Hematopoietic multipotent progenitor cell treated with erythropoietin and hydrocortisone succinate and interleukin-3 and kit ligand, for 4 days (in vitro differentiated cells): ENCODE data around the gene OPN1SW.

ENCODE experiments used
- DNase-seq: peaks from one replicate; pipeline ENCODE4 v3.0.0-alpha.2; 2015

OPN1SW gene, protein sequence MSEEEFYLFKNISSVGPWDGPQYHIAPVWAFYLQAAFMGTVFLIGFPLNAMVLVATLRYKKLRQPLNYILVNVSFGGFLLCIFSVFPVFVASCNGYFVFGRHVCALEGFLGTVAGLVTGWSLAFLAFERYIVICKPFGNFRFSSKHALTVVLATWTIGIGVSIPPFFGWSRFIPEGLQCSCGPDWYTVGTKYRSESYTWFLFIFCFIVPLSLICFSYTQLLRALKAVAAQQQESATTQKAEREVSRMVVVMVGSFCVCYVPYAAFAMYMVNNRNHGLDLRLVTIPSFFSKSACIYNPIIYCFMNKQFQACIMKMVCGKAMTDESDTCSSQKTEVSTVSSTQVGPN

DNA sequence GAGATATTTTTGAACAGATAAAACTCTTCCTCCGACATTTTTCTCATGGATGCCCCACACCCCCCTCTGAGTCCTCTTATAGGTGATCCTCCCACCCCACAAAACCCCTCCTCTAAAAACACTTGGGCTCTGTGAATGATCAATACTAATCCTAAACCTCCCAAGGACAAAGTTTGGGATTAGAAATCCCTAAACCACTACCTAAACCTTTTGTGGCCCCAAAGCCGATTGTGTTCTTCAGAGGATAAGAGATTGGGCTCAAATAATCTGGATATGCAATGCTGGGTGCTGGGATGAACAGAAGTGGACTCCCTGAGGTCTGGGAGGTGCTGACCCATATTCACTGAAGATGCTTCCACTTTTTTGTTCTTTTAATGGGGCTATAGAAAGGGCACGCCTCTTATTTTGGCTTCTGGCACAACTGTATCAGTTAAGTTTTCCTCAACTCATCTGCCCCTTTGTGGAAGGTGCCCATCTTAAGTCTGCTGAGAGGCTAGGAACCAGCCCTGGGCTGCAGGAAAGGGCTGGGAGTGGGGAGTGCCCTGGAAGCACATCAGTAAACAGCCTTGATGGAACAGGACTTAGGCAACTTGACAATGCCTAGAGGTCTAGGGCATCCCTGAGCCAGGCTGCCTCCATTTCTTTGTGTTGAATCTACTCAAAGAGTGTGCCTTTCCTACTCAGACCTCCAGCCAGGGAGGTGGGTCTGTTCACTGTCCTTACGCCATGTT is at the start of gene OPN1SW:
OPN1SW (minus strand) TSS at position 51 of the 731 bp plus-strand sequence; CDS start at position 38, 13 bp downstream.
- DNase-seq = no peak

DNA sequence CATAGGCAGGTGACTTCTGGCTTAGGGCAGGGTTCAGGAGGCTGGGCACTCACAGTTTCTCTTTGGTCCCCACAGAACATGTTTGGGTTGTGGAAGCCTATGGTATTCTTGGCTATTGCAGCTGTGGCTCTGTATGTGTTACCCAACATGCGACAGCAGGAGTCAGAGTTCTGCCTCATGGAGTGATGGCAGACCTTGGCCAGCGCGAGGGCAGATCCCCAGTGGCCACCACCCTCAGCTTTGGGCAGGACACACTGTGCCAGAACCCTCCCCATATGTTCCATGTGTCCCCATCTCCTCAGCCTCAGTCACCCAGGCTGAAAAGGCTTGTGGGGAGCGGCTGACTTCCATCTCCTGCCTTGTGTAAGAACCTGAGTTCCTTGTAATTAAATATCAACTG is 46.1 kb upstream of the OPN1SW start:
- DNase-seq = no peak

DNA sequence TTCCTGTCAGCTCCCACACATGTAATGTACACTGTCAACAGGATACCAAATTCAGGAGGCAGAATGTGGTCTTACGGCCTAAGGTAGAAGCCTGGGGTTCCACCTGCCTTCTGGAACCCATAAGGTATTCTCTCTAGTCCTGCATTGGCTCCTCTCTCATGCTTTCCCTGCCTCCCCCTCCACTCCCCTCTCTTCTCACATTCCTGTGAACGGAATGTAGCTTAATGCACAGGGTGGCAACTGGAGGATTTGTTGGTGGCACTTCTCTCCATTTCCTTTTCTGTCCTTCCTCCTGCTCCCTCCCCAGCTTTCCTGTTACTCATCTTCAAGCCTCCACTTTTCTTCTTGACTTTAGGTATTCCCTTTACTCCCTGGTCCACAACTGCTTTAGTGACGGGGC is 43.1 kb upstream of the OPN1SW start:
- DNase-seq = no peak

DNA sequence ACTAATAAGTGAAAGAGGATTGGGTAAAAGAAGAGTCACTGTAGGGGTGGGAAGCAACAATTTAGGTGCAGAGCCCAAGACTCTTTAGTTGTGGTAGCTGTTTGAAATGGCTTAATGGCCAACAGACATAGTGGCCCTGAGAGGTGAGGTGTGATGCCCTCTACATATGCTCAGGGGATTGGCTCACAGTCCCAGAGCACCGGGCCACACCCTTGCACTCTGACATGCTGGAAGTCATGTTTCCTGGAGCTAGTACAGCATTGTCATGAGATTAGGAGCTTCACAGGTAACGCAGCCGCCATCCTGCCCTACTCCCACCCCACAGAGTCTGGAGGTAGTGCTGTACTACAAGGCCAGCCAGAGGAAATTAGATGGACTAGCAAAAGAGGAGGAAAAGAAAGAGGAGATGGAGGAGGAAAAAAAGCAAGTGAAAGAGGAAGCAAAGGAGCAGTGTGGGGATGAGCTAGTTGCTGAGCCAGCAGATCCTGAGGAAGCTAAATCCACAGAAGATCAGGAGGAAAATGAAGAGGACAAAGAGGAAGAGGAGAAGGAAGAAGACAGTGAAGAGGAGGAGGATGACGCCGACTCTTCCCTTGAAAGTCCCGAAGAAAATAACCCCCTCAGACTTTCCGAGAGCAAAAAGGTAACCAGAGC is 39.8 kb upstream of the OPN1SW start:
- DNase-seq = no peak

DNA sequence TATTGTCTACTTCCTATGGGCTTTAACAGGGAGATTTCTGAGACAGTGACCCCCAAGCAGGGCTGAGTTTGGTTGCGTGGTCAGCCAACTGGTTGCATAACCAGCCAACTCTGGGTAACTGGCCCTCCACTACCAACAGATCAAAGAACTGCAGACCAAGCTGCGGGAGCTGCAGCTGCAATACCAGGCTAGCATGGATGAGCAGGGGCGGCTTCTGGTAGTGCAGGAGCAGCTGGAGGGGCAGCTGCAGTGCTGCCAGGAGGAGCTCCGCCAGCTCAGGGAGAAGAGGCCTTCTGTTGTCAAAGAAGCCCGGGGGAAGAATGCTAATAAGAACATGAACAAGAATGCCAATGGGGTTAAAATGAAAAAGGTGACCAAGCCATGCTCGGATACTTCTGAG is 38.9 kb upstream of the OPN1SW start:
- no peak for DNase-seq

DNA sequence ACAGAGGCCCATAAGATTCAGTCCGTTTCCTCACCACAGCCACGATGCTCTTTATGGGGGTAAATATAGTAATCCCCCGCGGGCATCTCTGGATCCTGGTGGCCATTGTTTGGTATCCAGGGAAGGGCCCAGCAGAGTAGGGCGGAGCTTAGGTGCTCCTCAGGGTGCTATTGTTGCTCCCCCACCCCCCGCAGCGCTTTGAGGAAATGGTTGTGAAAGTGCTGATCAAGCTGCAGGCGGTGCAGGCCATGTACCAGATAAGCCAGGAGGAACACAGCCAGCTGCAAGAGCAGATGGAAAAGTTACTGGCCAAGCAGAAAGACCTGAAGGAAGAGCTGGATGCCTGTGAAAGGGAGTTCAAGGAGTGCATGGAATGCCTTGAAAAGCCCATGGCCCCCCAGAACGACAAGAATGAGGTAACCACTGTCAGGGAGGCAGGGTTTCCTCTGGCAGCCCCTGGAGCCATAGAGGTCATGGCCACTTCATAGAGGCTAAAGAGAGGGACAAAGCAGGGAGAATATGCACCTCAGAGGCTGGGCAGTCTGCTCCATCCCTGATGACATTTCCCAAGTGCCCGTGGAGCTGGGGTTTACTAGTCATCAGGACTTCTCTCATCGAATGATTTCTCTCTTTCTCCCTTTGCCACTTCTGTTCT is 37.0 kb upstream of the OPN1SW start:
- peak; percentile 80 for DNase-seq

DNA sequence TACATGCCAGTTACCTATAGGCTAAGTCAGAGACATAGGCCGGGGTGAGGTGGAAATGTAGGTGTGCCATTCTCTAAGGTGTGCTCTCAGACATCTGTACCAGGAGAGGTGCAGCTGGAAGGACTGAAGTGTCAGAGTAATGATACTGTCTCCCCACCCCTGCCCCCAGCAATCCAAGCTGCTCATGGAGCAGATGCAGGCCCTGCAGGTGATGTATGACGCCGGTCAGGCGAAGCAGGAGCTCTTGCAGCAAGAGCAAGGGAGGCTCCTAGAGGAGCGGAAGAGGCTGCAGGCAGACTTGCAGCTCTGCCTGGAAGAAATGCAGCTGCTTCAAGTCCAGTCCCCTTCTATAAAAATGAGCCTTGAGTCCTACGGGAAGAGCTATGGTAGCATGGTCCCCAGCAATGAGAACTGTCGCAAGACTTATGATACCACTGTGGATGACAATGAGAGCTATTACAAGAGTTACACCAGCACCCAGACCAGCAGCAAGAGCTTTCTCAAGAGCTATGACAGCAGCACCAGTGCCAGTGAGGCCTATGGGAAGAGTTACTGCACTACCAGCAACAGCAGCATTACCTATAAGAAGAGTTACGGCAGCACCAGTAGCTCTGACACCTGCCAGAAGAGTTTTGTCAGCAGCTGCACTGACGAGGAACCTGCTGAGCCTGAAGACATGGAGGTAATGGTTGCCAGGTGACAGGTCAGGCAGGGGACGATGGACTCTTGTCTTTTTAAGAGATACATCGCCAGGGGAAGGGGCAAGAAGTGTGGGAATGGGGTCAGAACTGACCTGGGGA is 36.2 kb upstream of the OPN1SW start:
- DNase-seq = no peak

DNA sequence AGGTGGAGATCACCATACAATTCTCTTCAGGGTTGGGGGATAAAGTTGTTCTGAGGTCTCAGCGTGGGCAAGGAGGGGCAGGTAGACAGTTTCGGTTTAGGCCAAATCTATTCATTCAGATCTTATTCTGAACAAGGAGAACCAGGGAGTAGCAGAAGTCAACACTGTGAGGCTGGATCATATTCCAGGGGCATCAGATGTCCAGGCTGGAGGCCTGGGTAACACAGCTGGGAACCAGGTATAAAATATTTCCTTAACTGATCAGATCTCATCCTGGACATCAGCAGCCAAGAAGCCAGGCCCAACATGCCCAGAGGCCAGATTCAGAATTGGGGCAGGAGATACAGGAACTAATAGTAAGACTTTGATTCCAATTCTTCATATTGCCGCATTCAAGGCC is 35.4 kb upstream of the OPN1SW start:
- DNase-seq = no peak

DNA sequence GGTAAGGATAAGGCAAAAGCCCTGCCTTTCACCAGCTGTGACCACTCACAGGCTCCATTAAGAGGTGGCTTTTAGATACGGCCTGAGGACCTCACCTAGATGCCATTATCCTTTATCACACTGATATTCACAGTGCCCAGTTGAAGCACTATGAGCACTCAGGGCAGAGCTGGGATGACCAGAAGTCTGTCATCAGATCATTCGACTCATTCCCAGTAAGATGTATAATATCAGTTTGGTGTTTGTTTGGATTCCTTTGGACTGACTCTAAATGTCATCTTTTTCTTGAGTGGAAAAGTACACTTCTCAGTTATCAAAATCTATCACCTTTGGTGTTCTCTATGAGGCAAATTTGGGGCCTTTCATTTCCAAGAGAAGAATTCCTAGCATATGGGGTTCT is 34.9 kb upstream of the OPN1SW start:
- DNase-seq = no peak

DNA sequence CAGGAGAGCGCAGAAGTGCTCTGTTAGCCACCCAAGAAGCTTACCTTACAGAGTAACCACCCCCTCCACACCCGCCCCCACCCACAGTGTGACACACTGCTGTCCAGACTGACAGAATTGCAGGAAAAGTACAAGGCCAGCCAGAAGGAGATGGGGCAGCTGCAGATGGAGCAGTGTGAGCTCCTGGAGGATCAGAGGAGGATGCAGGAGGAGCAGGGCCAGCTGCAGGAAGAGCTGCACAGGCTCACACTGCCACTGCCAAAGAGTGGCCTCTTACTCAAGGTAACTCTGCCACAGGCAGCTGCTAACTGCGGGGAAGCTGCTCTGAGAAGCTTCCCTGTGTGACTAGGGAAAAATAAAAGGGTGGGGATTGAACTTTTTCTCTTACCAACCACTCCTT is 33.8 kb upstream of the OPN1SW start:
- DNase-seq = no peak

DNA sequence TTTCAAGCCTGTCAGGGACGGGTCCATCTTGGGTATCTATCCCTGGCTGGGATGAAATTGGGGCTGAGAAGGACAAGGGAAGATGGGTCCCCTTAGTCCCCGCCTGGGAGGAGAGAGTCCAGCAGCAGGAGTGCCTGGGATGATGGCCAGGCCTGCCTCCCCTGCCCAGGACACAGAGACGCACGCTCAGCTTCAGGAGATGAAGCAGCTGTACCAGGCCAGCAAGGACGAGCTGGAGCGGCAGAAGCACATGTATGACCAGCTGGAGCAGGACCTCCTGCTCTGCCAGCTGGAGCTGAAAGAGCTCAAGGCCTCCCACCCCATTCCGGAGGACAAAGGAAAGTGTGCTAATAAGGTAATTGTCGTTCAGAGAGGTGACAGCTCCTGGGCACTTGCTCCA is 31.6 kb upstream of the OPN1SW start:
- no peak for DNase-seq

DNA sequence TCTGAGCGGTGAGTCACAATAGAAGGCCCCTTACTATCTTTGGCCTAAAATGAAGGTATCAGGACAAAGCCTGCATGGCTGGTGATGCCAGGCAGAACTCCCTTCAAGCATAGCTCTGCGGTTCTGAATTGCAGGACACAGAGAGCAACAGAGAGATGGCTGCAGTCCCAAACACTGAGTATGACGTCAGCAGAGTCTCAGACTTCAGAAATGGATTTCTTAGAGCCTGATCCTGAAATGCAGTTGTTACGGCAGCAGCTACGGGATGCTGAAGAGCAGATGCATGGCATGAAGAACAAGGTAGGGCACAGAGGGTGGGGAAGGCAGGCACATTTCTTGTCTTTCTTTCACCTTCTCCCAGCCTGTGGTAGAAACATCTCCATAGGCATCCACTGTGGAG is 29.6 kb upstream of the OPN1SW start:
- no peak for DNase-seq

DNA sequence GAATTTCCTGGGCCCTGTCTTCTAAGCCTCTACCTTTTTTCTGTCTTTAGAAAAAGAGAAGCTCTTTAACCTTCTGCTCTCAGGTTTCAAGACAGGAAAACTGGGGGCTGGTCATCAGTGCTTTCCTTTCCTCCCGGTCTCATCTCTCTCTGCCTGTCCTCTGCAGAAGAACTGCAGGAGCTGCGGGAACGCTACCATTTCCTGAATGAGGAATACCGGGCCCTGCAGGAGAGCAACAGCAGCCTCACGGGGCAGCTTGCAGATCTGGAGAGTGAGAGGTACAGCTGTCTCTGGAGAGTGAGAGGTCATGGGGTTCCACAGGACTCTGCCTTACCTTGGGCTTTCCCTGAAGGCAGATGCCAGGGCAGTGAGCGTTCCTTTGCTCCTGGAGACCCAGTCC is 28.9 kb upstream of the OPN1SW start:
- DNase-seq = no peak

DNA sequence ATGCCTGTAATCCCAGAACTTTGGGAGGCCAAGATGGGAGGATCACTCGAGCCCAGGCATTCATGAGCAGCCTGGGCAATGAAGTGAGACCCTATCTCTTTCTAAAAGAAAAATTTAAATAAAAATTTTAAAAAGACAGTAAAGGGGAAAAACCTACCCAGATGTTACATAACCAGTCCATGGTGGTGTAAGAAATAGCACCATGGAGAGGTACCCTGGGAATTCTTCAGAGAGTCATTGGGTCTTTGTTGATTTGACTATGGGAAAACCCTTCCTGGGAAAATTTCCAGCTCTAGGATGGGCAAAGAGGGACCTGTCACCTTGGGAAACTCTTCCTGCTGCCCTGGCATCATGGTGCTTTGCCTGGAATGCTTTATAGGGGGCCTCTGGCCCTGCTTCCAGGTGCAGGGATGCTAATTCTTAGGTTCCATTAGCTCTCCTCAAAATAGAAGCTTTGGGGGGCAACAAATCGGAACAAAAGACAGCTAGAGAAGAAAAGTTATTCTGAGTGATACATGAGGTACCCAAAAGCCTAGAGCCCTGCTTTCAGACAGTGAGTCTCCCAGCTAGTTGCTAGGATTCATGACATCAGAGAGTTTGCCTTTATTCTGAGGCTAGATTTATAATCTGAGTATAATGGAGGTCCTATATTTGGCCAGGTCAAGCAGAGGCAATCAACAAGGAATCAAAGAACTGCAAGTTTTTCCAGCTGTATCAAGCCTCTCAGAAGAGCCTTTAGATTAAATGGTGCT is 26.2 kb upstream of the OPN1SW start:
- no peak for DNase-seq

DNA sequence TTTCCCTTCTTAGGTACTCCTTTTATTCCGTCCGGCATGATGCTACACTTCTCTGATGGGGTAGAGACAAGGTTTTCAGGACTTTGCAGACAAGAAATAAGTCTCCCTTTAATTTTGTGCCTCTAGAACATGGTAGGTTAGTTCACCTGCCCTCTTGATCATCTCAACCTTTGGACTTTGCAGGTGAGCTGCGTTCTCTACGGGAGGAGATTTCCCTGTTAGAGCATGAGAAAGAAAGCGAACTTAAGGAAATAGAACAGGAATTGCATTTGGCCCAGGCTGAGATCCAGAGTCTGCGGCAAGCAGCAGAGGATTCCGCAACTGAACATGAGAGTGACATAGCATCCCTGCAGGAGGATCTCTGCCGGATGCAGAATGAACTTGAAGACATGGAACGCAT is 25.4 kb upstream of the OPN1SW start:
- no peak for DNase-seq

DNA sequence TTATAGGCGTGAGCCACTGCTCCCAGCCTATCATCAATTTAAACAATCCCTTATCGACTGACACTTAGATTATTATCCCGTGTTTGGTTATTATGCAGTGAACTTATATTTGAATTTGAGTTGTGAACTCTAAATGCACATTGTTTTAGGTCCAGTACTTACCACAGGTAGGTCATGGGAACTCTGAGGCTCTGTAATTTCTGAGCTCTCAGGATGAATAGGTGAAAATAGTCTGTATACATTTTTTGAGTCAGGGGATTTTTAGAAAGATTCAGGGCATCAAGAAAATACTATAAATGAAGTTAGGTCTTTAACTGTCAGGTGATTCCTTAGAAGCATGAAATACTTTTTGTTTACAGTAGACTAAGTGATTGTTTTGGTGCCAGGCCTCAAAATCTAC is 25.0 kb upstream of the OPN1SW start:
- DNase-seq = no peak

DNA sequence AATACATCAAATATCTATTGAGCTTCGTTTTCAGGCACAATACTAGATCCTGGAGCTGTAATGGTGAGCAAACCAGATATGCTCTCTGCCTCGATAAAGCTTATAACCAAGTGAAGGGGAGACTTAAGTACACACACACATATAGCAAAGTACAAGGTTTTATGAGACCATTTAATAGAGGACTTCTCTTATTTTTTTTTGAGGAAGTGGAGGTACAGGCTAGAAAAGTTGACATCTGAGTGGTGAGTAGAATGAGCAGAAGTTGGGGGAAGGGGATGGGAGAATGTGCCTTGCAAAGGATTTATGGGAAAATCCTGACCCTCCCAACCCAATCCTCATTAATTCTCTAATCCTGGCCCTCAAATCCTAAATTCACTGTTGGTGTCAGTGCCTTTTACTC is 23.9 kb upstream of the OPN1SW start:
- DNase-seq = peak; percentile 27

DNA sequence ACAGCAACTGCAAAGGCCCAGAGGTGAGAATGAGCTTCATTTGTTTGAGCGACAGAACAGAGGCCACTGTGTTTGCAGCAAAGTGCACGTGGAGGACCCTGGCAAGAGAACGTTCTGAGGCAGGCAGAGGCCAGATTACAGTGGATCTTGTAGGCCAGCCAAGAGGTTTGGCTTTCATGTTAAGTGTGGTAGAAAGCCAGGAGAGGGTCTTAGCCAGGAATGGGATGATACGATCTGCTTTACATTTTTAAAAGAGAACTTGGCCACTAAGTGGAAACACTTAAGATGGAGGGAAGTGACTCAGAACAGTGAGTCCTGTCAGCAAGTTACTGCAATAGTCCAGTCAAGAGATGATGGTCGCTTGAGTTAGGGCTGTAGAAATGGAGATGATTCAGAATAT is 20.7 kb upstream of the OPN1SW start:
- no peak for DNase-seq

DNA sequence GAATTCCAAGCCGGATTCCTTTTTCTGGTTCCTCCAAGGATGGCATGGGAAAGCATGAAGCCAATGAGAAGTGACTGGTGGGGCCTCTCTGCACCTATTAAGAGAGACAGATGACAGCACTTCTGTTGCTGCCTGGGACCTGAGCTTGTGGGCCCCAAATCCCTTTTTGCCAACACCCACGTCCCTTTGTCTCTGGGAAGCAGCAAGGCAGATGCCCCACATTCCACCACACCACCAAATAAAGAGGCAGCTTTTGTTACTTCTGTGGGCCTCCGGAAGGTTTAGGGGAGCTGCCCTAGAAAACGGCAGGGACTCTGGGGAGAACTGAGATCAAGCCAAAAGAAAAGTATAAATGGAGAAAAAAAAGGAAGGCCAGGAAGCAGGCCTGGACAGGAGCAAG is 19.5 kb upstream of the OPN1SW start:
- no peak for DNase-seq

DNA sequence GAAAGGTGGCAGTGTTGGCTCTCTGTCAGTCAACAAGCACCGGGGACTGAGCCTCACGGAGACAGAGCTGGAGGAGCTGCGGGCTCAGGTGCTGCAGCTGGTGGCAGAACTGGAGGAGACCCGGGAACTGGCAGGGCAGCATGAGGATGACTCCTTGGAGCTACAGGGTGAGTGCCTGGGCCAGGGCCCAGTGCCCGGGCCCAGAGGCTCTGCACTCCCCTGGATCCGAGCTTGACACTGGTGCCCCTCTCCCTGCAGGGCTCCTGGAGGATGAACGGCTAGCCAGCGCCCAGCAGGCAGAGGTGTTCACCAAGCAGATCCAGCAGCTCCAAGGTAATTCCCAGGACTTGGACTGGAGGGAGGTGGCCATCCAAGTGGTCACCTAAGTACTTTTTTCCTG is 18.8 kb upstream of the OPN1SW start:
- DNase-seq = no peak

DNA sequence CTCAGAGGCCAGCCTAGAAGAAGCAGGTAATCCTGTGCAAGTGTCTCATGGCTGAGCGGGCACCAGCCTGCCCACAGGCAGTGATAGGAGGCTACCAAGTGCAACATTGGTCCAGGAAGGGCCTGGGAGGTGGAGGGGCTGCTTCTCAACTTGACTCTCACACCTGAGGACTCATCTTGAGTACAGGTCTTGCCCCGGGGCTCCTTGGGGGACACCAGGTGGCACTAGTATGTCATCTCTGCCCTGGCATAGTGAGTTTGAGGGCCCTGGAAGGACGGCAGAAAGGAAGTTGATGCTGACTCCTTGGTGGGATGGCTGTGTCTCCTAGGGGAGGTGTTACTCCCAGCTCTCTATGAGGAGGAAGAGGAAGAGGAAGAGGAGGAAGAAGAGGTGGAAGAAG is 18.4 kb upstream of the OPN1SW start:
- peak; percentile 37 for DNase-seq

DNA sequence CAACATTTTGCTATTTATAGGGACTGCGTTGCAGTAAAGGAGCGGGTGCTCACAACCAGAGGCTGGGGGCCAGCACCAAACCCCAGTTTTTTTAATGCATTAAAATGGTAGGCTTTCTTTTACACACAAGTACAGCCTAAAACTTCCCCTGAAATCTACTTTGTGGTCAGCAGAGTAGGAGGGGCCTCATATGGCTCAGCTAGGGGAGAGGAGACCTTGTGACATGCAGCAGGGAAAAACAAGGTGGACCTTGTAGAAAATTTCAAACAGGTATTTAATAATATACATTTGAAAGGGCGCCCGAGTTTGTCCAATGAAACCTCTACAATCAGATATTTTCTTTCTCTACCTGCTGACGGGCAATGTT is 17.6 kb upstream of the OPN1SW start:
- DNase-seq = peak; percentile 66
